Upper lobe of left lung (tissue), 6 donors: ENCODE data around the gene SNAP25. TPM values are rescaled to one million over a fixed set of nuclear protein-coding genes. Genes with fewer than 3 reads are reported as not detected.

Source experiments
- ATAC-seq, 2 donors: fragments of 200-7000 bp; cut with Tn5 transposase; one replicate each; pipeline ENCODE4 v1.9.1; 2022; ENCODE audit warnings: mild to moderate bottlenecking in 2 of 2, moderate library complexity in 2 of 2; ENCODE audit not compliant: low FRiP score in 2 of 2
- DNase-seq, 2 donors: peaks; one replicate each; pipeline ENCODE4 v3.0.0-alpha.2; 2019 to 2020
- H3K27ac ChIP-seq, 4 donors: fragments of 200-600 bp; sonication (generic); one replicate each; pipeline ENCODE4 v1.5.1; 2016 to 2019
- H3K27me3 ChIP-seq, 4 donors: fragments of 200-600 bp; sonication (generic); one replicate each; pipeline ENCODE4 v1.5.1; 2017 to 2019
- H3K36me3 ChIP-seq, 4 donors: fragments of 200-600 bp; sonication (generic); one replicate each; pipeline ENCODE4 v1.5.1; 2016 to 2019
- H3K4me1 ChIP-seq, 4 donors: fragments of 200-600 bp; sonication (generic); one replicate each; pipeline ENCODE4 v1.5.1; 2018 to 2019
- H3K4me3 ChIP-seq, 4 donors: fragments of 200-600 bp; sonication (generic); one replicate each; pipeline ENCODE4 v1.5.1; 2017 to 2019; ENCODE audit warnings: mild to moderate bottlenecking in 2 of 4, moderate library complexity in 1 of 4
- H3K9me3 ChIP-seq, 4 donors: fragments of 200-600 bp; sonication (generic); one replicate each; pipeline ENCODE4 v1.5.1; 2018 to 2019
- EP300 ChIP-seq, 4 donors: sonication (generic); formaldehyde crosslinking; IDR thresholded peaks; one replicate each; pipeline ENCODE4 v1.5.1; 2017; ENCODE audit warnings: antibody characterized with exemption in 4 of 4, control low read depth in 2 of 4
- POLR2A ChIP-seq, 4 donors: fragments of 450-650 bp; IDR thresholded peaks; one replicate each; pipeline ENCODE4 v1.5.1; 2016 to 2017; ENCODE audit warnings: antibody characterized with exemption in 4 of 4, mild to moderate bottlenecking in 2 of 4
- POLR2AphosphoS5 ChIP-seq, 2 donors: sonication (generic); formaldehyde crosslinking; IDR thresholded peaks; one replicate each; pipeline ENCODE4 v1.5.1; 2017; ENCODE audit warnings: antibody characterized with exemption in 2 of 2
- WGBS, 2 donors: methylation state at CpG; one replicate each; pipeline ENCODE4 v1.1.5; 2017 to 2018; 5-methylcytosine and 5-hydroxymethylcytosine counted together
- total RNA-seq, 6 donors: library from RNA; depleted of rRNA in 4 of 6; stranded (reverse); fragments of >200 nt in 4 of 6; gene quantifications; one replicate each; pipeline versions ENCODE4 v1.1.0 to v1.2.1, GENCODE V29; 2016 to 2021
- TF ChIP-seq, protein P1 (sequence below), 6 experiments: fragments of 450-650 bp in 4 of 6; fragments of 200-600 bp in 2 of 6; sonication (generic) in 2 of 6; IDR thresholded peaks; one replicate each; pipeline ENCODE4 v1.5.1; 2016 to 2019; ENCODE audit warnings: antibody characterized with exemption in 6 of 6
- donor health status: DM: no; HTN: no; CAD: no; lungs with moderate emphysema.
- donor health status: DM: no; HTN: yes; CAD: no; lungs with severe emphysema.

The SNAP25 gene
- total RNA-seq, 6 donors from 2014 or later: 0.79 to 2.2 (median 1.8) TPM; not detected in 3

DNA sequence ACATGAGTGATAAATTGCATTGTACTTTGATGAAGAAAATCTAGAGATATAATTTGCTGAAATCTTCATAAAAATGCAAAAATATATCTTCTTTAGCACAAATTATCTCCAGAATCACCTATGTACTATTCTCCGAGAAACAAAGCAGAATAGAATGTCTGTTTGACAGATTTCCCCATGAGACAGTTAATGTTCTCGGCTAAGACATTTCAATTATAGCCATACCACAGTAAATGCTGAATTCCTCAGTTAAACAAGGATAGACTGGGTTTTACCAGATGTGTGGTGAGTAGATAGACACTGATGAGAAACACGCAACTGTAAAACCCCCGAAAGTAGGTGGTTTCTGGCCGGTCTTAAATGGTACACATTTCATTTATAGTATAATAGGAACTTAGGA is 69.8 kb downstream of the SNAP25 start:
- Histone ChIP-seq H3K27ac (no peak overlapping the region), H3K9me3 (no peaks in the 10 kb centered on the region), H3K27me3 (no peaks in the 10 kb centered on the region), H3K4me3 (no peak overlapping the region), H3K4me1 (no peaks in the 10 kb centered on the region), H3K36me3 (no peaks in the 10 kb centered on the region)
- DNase-seq: no peak
- TF ChIP-seq POLR2AphosphoS5 (IDR thresholded peaks at IDR 0.05): no peak
- ATAC-seq: no peak
- WGBS, 2 donors: 92 to 94% methylated on average over 5 of the region's 5 CpGs

DNA sequence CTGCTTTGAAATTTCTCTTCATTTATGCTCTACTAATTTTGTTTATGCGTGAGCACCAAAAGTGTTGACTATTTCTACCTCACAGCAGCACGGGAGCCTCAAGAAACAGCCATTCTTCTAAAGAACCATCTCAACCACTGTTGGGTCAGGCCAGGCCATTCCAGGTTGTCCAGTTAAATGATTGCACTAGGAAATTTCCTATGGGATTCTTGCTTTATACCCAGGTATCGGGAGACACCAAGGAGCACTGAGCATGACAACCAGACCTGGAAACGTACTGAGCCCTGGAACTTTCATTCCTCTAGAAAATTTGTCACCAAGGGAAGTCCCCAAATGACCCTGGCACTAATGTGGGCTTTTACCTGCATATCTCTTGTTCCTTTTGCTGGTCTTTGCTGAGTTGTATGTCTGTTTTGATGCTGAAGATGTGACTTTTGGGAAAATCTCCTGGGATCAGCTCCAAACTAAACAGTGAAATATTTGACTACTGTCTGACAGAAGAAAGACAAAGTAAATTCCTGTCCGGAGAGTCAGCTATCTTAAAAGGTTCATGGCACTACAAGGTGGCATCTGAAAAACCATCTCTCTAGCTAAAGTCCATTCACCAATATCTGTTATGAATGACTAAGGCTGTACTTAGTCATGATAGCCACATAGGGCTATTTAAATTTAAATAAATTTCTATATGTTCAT is 70.5 kb downstream of the SNAP25 start:
- ATAC-seq: no peak
- no peak for DNase-seq
- Histone ChIP-seq H3K27me3 (no peaks in the 10 kb centered on the region), H3K36me3 (no peaks in the 10 kb centered on the region), H3K9me3 (no peaks in the 10 kb centered on the region), H3K4me1 (no peaks in the 10 kb centered on the region), H3K27ac (no peak overlapping the region), H3K4me3 (no peak overlapping the region)
- TF ChIP-seq, protein P1, sequence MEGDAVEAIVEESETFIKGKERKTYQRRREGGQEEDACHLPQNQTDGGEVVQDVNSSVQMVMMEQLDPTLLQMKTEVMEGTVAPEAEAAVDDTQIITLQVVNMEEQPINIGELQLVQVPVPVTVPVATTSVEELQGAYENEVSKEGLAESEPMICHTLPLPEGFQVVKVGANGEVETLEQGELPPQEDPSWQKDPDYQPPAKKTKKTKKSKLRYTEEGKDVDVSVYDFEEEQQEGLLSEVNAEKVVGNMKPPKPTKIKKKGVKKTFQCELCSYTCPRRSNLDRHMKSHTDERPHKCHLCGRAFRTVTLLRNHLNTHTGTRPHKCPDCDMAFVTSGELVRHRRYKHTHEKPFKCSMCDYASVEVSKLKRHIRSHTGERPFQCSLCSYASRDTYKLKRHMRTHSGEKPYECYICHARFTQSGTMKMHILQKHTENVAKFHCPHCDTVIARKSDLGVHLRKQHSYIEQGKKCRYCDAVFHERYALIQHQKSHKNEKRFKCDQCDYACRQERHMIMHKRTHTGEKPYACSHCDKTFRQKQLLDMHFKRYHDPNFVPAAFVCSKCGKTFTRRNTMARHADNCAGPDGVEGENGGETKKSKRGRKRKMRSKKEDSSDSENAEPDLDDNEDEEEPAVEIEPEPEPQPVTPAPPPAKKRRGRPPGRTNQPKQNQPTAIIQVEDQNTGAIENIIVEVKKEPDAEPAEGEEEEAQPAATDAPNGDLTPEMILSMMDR (IDR thresholded peaks at IDR 0.05): no peak
- no peak for TF ChIP-seq POLR2A (IDR thresholded peaks at IDR 0.05)
- TF ChIP-seq EP300 (IDR thresholded peaks at IDR 0.05): no peak
- no peak for TF ChIP-seq POLR2AphosphoS5 (IDR thresholded peaks at IDR 0.05)
- WGBS, 2 donors: 76 to 87% methylated on average over 5 of the region's 5 CpGs

DNA sequence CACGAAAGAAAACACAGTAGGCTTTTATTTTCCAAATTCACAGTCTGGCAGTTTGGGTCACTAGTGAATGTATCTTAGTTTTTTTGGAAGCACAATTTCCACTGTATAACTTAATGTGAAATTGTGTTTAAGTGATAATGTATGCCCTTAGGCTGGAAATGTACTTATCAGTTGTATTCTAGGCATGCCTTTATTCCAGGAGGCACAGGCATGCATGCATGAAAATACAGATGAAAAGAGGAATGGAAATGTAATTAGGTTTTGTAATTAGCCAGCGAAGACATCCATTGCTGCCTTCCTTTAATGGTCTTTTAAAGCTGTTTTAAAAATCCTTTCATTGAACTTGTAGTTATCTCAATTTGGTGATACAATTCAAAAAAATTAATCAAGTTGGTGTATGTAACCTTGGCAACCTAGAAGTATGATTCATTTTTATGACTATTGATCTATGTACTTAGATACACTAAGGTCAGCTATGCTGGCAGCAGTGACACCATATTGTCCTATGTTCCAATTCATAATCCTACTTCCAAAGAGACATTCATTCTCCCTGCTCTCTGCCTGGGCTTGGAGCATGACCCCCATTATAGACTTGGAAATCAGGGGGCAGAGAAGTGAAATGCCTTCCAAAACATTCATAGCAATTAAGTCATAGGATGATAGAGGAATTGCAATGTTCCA is 73.1 kb downstream of the SNAP25 start:
- Histone ChIP-seq H3K36me3 (no peaks in the 10 kb centered on the region), H3K4me3 (no peak overlapping the region), H3K9me3 (no peaks in the 10 kb centered on the region), H3K4me1 (no peaks in the 10 kb centered on the region), H3K27ac (no peak overlapping the region), H3K27me3 (no peaks in the 10 kb centered on the region)
- DNase-seq: no peak
- TF ChIP-seq POLR2A (IDR thresholded peaks at IDR 0.05) (no peak), POLR2AphosphoS5 (IDR thresholded peaks at IDR 0.05) (no peak), EP300 (IDR thresholded peaks at IDR 0.05) (no peak)
- TF ChIP-seq, protein P1 (IDR thresholded peaks at IDR 0.05): no peak
- no peak for ATAC-seq
- WGBS, 2 donors: 89 to 91% methylated on average over 2 of the region's 2 CpGs

DNA sequence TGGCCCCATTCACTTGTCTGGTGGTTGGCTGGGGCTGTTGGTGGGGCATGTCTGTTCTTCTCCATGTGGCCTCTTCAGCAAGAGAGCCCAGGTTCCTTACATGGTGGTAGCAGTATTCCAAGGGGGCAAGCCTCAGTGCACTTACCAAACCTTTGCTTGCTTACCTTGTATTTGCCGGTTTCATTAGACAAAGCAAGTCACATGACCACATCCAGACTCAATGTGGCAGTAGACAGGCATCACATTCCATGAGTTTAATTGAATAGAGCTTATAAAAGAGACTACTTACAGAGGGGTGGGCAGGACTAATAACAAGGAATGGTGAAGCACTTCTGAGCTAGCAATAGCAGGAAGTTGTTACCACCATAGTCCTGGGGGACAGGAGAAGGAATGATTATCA is 78.6 kb downstream of the SNAP25 start:
- 100% methylated on average over 1 of the region's 1 CpG for WGBS, 2 donors
- Histone ChIP-seq H3K27ac (no peak overlapping the region), H3K27me3 (no peaks in the 10 kb centered on the region), H3K36me3 (no peaks in the 10 kb centered on the region), H3K9me3 (no peaks in the 10 kb centered on the region), H3K4me1 (no peaks in the 10 kb centered on the region), H3K4me3 (no peak overlapping the region)
- DNase-seq (no peak), ATAC-seq (no peak)
- TF ChIP-seq POLR2AphosphoS5 (IDR thresholded peaks at IDR 0.05) (no peak), POLR2A (IDR thresholded peaks at IDR 0.05) (no peak)

DNA sequence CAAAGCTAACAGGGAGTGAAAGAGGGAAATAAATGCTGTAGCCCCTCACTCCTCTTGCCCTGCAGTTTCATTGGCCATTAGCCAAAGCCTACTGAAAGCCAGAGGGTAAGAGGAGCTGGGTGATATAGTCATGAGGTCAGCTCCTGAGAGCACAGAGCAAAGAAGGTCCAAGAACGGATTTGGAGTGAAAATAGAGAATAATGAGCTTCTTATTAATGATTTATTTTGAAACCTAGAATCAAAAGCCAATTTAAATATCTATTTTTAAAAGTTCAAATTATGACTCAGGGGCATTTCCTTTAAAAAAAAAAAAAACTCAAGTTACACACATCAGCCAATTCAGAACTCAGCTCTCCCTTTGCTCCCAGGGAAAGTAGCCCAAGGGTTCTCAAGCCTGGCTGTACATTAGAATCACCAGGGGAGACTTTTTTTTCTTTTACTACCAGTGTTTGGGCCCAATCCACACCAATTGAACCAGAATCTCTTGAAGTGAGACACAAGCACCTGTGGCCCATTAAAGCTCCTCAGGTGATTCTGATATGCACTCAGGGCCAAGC is 79.1 kb downstream of the SNAP25 start:
- H3K27ac ChIP-seq: no peak overlapping the region
- no peak for ATAC-seq
- H3K36me3 ChIP-seq: no peaks in the 10 kb centered on the region
- WGBS, 2 donors: 39 to 52% methylated on average over 1 of the region's 1 CpG
- no peak for DNase-seq
- no peaks in the 10 kb centered on the region for H3K9me3 ChIP-seq
- TF ChIP-seq EP300 (IDR thresholded peaks at IDR 0.05): no peak
- TF ChIP-seq POLR2A (IDR thresholded peaks at IDR 0.05): no peak
- TF ChIP-seq, protein P1 (IDR thresholded peaks at IDR 0.05): no peak
- TF ChIP-seq POLR2AphosphoS5 (IDR thresholded peaks at IDR 0.05): no peak
- H3K4me3 ChIP-seq: no peak overlapping the region
- H3K4me1 ChIP-seq: no peaks in the 10 kb centered on the region
- H3K27me3 ChIP-seq: no peaks in the 10 kb centered on the region
